IPS DF 6.9 (cell line): ENCODE measurements around the gene IFT80.
A peak's percentile ranks its signal among the peaks of the same experiment; 100 is the strongest.

Experiments
- DNase-seq: peaks from one replicate; pipeline ENCODE4 v3.0.0-alpha.2; 2013; ENCODE audit warnings: low read depth, low spot score
- H3K27ac ChIP-seq: one replicate; pipeline ENCODE4 v1.5.1; 2013; ENCODE audit warnings: low read length, control low read depth
- H3K27me3 ChIP-seq: 2 replicates; pipeline ENCODE4 v1.6.1; 2013; ENCODE audit warnings: mild to moderate bottlenecking, low read length; ENCODE audit not compliant: control insufficient read depth, insufficient read depth
- H3K36me3 ChIP-seq: 2 replicates; pipeline ENCODE4 v1.6.1; 2013; ENCODE audit warnings: low read length; ENCODE audit not compliant: control insufficient read depth, insufficient read depth
- H3K4me1 ChIP-seq: 2 replicates; pipeline ENCODE4 v1.6.1; 2013; ENCODE audit warnings: low read length; ENCODE audit not compliant: control insufficient read depth, insufficient read depth
- H3K4me3 ChIP-seq: 2 replicates; pipeline ENCODE4 v1.5.1; 2013; ENCODE audit warnings: mild to moderate bottlenecking, low read length
- H3K9me3 ChIP-seq: 2 replicates; pipeline ENCODE4 v1.6.1; 2013; ENCODE audit warnings: low read length, inconsistent platforms; ENCODE audit not compliant: control insufficient read depth, insufficient read depth
- WGBS: extraction: QIAGEN DNeasy Blood & Tissue Kit; methylation state at CpG from one replicate; pipeline ENCODE4 v1.1.7; 2013; ENCODE audit warnings: mixed read lengths, missing lambda C conversion rate; ENCODE audit not compliant: insufficient read length, insufficient coverage; 5-methylcytosine and 5-hydroxymethylcytosine counted together

Gene IFT80

DNA sequence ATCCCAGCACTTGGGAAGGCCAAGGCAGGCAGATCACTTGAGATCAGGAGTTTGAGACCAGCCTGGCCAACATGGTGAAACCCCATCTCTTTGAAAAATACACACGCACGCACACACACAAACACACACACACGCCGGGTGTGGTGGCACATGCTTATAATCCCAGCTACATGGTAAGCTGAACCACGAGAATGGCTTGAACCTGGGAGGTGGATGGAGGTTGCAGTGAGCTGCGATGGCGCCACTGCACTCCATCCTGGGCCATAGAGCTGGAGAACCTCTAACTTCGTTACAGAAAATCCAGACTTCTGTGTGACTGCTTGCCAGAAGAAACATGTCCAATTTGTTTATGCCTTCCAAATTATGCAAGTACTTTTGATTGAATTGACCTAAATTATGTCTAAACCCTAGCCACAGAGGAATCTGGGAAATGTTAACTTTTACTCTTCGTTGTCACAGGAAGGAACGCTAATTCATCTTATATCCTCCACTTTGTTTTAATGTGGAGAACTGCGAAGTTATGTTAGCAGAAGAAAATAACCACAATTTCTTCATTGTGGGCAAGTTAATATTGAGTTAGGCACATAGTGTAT, 28.9 kb upstream of the IFT80 start:
- peaks cover 24% of the 10 kb centered on the region; the same call in 1 of the 2 replicates for H3K36me3 ChIP-seq
- H3K27ac ChIP-seq, result no peak overlapping the region
- WGBS, result no CpG with 5 or more reads among the region's 11 CpGs

DNA sequence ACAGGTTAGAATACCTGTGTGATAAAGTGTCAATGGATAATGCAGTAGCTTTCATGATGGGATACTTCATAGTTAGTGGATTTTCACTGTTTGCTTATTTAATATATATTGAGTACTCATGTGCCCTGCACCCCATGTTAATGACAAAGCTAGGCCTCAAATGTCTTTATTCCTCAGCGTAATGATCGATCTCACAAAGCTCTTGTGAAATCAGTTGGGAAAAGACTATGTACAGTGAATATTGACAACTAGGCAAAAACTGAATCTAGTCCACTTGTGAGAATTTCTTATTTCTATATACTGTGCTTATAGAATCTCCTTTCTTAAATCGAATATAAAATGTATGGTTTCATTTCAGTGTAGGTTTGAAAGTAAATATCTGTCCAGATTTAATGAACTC, 18.3 kb upstream of the IFT80 start:
- Histone ChIP-seq H3K27ac (no peak overlapping the region), H3K27me3 (no peaks in the 10 kb centered on the region), H3K36me3 (peaks cover 19% of the 10 kb centered on the region), H3K4me3 (no peak overlapping the region), H3K4me1 (no peaks in the 10 kb centered on the region), H3K9me3 (no peaks in the 10 kb centered on the region)
- no peak for DNase-seq
- WGBS, result no CpG with 5 or more reads among the region's 3 CpGs

More for the DNA sequence above, 28.9 kb upstream of the IFT80 start:
- no peak for DNase-seq
- Histone ChIP-seq H3K4me1 (no peaks in the 10 kb centered on the region), H3K27me3 (no peaks in the 10 kb centered on the region; the same call in 1 of the 2 replicates), H3K9me3 (no peaks in the 10 kb centered on the region), H3K4me3 (no peak overlapping the region)

DNA sequence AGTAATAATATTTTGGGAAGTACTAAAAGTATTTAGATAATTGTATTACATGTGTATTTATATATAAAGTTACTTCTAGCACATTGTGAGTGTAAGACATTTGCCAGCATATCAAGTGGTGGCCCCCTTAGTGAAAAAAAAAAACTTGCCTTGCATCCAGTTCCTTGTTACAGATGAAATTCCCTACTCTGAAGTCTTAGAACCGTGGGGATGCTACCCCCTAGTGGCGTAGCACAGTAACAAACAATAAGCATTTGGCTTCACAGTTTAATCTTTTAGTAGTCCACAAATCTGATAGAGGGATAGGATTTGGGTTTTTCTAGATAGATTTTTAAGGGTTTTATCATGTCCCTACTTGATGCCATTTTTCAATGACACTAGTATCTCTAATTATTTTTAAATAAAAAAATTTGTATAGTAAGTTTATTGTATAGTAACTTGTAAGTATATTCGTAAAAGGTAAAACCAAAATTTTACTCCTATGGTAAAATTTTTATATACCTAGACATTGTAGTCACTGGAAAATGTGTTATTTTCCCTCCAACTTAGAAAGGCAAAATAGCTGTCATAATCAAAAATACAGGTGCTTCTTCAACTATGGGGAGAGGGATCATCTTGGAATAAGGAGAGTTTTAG, 14.7 kb upstream of the IFT80 start:
- no peak overlapping the region for H3K4me3 ChIP-seq
- no peak overlapping the region for H3K27ac ChIP-seq
- no peaks in the 10 kb centered on the region for H3K9me3 ChIP-seq
- H3K4me1 ChIP-seq, result no peaks in the 10 kb centered on the region
- H3K36me3 ChIP-seq, result peaks cover 13% of the 10 kb centered on the region
- no CpG with 5 or more reads among the region's 3 CpGs for WGBS
- peak; percentile 39 for DNase-seq
- no peaks in the 10 kb centered on the region for H3K27me3 ChIP-seq

DNA sequence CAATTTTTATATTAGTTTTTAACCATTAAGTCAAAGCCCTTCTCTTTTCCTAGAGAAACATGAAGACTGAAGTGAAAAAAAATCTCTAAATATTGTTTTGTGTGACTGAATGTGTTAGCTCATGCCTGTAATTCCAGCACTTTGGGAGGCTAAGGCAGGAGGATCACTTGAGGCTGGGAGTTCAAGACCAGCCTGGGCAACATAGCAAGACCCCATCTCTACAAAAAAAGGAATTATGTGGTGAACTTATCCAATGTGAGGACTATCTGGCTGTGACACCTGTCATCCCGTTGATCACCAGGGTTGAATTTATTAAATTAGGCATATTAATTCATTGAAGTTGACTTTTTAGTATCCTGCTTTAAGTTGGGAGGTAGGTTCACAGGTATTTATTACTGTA, 13.5 kb upstream of the IFT80 start:
- no peak overlapping the region for H3K27ac ChIP-seq
- H3K36me3 ChIP-seq, result peaks cover 13% of the 10 kb centered on the region
- H3K27me3 ChIP-seq, result no peaks in the 10 kb centered on the region
- H3K9me3 ChIP-seq, result no peaks in the 10 kb centered on the region
- WGBS, result no CpG with 5 or more reads among the region's 1 CpG
- no peaks in the 10 kb centered on the region for H3K4me1 ChIP-seq
- H3K4me3 ChIP-seq, result no peak overlapping the region
- no peak for DNase-seq

DNA sequence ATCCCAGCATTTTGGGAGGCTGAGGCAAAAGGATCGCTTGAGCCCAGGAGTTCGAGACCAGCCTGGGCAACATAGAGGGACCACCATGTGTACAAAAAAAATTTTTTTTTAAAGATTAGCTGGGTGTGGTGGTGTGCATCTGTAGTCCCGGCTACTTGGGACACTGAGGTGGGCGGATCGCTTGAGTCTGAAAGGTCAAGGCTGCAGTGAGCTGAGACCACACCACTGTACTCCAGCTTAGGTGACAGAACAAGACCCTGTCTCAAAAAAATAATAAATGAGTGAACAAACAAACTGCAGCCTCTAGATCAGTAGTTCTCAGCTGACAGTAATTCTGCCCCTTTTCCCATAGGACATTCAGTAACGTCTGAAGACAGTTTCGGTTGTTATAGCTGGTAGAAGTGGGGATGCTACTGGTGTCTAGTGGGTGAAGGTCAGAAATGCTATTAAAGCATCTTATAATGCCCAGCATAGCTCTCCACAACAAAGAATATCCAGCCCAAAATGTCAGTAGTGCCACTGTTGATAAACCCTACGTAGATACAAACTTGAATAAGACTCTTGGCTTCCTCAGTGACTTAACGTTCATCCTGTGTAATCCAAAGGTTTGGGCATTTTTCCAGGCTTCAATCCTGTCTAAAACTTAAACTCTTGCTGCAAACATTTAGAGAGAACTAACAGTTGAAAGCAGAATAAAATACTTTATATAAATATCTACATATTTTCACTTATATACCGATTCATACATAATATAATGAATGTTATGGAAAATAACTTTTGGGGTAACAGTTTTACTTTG, 11.0 kb upstream of the IFT80 start:
- WGBS, result no CpG with 5 or more reads among the region's 10 CpGs
- Histone ChIP-seq H3K4me1 (no peaks in the 10 kb centered on the region), H3K27ac (no peak overlapping the region), H3K4me3 (no peak overlapping the region), H3K9me3 (no peaks in the 10 kb centered on the region), H3K27me3 (no peaks in the 10 kb centered on the region), H3K36me3 (peaks cover 11% of the 10 kb centered on the region)
- no peak for DNase-seq

DNA sequence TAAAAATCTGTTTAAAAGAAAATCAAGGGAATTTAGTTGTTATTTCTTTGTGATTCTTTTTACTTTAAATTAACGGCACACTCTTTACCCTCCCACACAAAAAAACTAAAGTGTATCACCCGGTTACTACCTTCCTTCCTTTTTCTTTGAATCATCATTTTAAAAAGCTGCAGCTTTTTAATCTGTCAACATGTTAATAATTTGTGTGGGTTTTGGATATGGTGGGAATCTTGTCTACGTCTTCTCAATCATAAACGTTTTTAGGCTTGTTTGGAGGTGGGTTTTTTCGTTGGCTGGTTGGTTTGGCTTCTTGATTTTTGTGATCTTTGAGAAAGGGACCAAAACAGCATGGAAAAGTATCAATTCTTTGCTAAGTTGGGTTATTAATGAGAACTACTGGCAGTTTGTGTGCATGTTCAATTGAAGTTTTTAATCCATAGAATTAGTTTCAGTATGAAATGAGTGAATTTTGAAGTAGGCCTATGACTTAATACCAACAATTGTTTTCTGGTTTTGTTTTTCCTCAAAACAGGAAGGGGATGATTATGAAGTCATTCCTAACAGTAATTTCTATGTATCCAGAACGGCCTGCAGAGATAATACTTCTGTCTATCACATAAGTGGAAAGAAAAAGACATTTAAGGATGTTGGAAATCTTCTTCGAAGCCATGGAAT, 4.9 kb upstream of the IFT80 start:
- Histone ChIP-seq H3K27me3 (no peaks in the 10 kb centered on the region), H3K36me3 (no peaks in the 10 kb centered on the region), H3K4me3 (no peak overlapping the region), H3K9me3 (no peaks in the 10 kb centered on the region), H3K27ac (no peak overlapping the region), H3K4me1 (no peaks in the 10 kb centered on the region)
- no CpG with 5 or more reads among the region's 7 CpGs for whole genome bisulfite sequencing
- no peak for DNase-seq

DNA sequence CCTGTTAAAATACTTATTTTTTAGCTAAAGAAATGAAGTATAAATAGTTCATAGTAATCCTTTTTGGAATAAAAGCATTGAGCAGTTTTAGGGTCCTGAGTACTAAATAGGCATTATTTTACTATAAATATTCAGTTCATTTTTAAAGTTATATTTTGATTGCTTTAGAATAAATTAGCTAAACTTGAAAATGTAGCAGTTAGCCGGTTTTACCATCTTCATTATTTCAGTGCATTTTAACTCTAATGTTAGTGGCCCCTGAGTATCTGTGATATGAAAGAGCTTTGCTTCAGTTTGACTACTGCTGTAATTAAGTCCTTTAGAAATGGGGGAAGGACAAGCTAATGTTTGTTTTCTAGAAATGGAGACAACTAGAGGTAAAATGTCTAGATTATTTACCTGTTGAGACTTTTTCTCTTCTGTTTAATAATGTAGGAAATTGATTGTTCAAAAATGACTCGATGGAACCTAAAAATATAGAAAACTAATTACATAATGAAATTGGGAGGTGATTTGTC, 4.1 kb upstream of the IFT80 start:
- H3K36me3 ChIP-seq, result no peaks in the 10 kb centered on the region
- no peak overlapping the region for H3K27ac ChIP-seq
- WGBS, result no CpG with 5 or more reads among the region's 2 CpGs

DNA sequence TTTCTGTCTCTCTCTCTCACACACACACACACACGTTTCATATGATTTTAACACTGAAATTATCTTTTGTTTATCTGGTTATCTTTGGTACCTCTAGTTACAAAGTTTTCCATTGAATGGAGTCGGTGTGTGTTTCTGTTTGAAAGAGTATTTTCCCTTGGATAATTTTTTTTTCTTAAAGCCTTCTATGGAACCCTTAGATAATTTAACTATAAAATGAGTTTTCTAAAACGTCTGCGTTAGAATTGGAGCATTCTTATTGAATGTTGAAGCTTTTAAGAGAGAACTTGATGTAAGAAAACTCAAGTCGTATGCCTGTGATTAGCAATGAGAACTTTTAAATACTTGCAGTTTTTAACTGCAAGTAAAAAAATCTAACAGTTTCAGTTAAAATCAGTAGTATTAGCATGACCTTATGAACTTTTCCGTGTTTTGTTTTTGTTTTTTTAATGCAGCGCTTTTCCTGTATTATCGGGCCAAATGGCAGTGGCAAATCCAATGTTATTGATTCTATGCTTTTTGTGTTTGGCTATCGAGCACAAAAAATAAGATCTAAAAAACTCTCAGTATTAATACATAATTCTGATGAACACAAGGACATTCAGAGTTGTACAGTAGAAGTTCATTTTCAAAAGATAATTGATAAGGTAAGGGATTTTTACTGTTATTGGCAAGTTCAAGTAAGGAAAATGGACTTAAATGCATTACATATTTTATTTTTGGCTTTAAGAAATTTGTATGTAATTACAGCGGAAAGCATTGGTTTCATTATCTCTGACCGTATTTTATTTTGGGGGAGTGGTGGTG, 3.4 kb upstream of the IFT80 start:
- H3K4me3 ChIP-seq, result no peak overlapping the region
- no peak for DNase-seq
- H3K36me3 ChIP-seq, result no peaks in the 10 kb centered on the region
- 100% methylated on average over 1 of the region's 11 CpGs for WGBS
- no peaks in the 10 kb centered on the region for H3K4me1 ChIP-seq
- no peaks in the 10 kb centered on the region for H3K9me3 ChIP-seq
- H3K27me3 ChIP-seq, result no peaks in the 10 kb centered on the region
- H3K27ac ChIP-seq, result no peak overlapping the region

More for the DNA sequence above, 4.1 kb upstream of the IFT80 start:
- Histone ChIP-seq H3K9me3 (no peaks in the 10 kb centered on the region), H3K27me3 (no peaks in the 10 kb centered on the region), H3K4me3 (no peak overlapping the region), H3K4me1 (no peaks in the 10 kb centered on the region)
- DNase-seq, result no peak

DNA sequence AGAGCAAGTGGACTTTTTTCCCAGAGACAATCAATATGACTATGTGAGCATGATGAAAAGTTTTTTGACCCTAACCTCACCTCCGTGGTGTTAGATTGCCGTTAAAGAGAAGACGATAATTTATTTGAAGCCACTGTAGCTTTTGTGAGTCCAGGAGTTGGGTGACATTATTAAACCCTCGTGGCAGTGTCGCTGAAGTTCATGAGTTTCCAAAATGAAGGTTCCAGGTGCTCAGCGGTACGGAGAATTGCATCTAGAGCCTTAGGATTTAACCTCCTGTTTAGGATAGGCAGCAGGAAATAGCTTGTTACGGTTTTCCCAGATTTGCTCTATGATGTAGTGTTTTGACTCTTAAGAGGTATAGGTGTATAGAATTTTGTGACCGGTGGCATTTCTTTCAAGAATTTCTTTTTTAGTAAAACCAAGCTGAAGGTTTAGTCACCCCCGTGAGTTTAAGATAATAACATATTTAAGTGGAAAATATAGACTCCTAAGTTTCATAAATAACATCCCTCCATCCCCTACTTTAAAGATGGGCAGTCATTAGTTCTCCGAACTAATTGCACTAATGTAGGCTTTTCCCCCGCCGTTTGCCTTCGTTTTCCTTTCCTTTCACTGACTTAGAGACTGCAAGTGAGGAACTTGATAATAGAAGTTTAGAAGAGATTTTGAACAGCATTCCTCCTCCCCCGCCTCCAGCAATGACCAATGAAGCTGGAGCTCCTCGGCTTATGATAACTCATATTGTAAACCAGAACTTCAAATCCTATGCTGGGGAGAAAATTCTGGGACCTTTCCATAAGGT, 2.5 kb upstream of the IFT80 start:
- no peaks in the 10 kb centered on the region for H3K4me1 ChIP-seq
- no peak overlapping the region for H3K27ac ChIP-seq
- WGBS, result no CpG with 5 or more reads among the region's 16 CpGs
- H3K9me3 ChIP-seq, result no peaks in the 10 kb centered on the region
- no peaks in the 10 kb centered on the region for H3K27me3 ChIP-seq
- DNase-seq, result no peak
- H3K36me3 ChIP-seq, result no peaks in the 10 kb centered on the region
- H3K4me3 ChIP-seq, result peak overlapping the region; percentile 79; the same call in 1 of the 2 replicates
